Stimulated activated CD4-positive, alpha-beta T cell treated with anti-CD3 and anti-CD28 coated beads, Interleukin-12 subunit alpha, Interleukin-12 subunit beta, amount 100 ng/mL, for 24 hours (primary cell): ENCODE measurements around the gene TMUB1.
A peak's percentile ranks its signal among the peaks of the same experiment; 100 is the strongest.

Experiments used
- DNase-seq, 2 experiments: peaks; one replicate each; pipeline ENCODE4 v3.0.0-alpha.2; 2020; ENCODE audit warnings: low read depth in 2 of 2

The TMUB1 gene

GRCh38 chr7:151083071-151083823 is at the start of gene TMUB1:
TMUB1 (minus strand) TSS chr7:151083493; CDS start chr7:151082563, 930 bp downstream.
- peak; percentile 70 to 82 for DNase-seq

GRCh38 chr7:151132461-151133205 is 49.3 kb upstream of the TMUB1 start:
- no peak for DNase-seq

GRCh38 chr7:151131592-151132293 is 48.5 kb upstream of the TMUB1 start:
- DNase-seq: no peak

- DNase-seq: no peak
Observed at GRCh38 chr7:151131224-151131591, 47.9 kb upstream of the TMUB1 start.

- no peak for DNase-seq
Observed at GRCh38 chr7:151130741-151131157, 47.5 kb upstream of the TMUB1 start.

- DNase-seq: no peak
Observed at GRCh38 chr7:151129960-151130591, 46.8 kb upstream of the TMUB1 start.

- DNase-seq: no peak
Observed at GRCh38 chr7:151129117-151129959, 46.0 kb upstream of the TMUB1 start.

GRCh38 chr7:151128716-151129115 is 45.4 kb upstream of the TMUB1 start:
- DNase-seq: no peak

- DNase-seq: no peak
Observed at GRCh38 chr7:151128144-151128543, 44.9 kb upstream of the TMUB1 start.

GRCh38 chr7:151126491-151127137 is 43.3 kb upstream of the TMUB1 start:
- DNase-seq: no peak

GRCh38 chr7:151125846-151126481 is 42.7 kb upstream of the TMUB1 start:
- DNase-seq: no peak

- DNase-seq: no peak
Observed at GRCh38 chr7:151125470-151125845, 42.2 kb upstream of the TMUB1 start.

GRCh38 chr7:151124899-151125399 is 41.7 kb upstream of the TMUB1 start:
- DNase-seq: no peak

GRCh38 chr7:151124481-151124880 is 41.2 kb upstream of the TMUB1 start:
- DNase-seq: no peak

- peak; percentile 66 to 79 for DNase-seq
Observed at GRCh38 chr7:151123822-151124464, 40.6 kb upstream of the TMUB1 start.

GRCh38 chr7:151123158-151123821 is 40.0 kb upstream of the TMUB1 start:
- no peak for DNase-seq

- DNase-seq: no peak
Observed at GRCh38 chr7:151122796-151123157, 39.5 kb upstream of the TMUB1 start.

- no peak for DNase-seq
Observed at GRCh38 chr7:151122276-151122675, 39.0 kb upstream of the TMUB1 start.
